Mucosa of descending colon (tissue), 3 donors: Measurements from ENCODE around the gene TNIP2. TPM values are rescaled to one million over a fixed set of nuclear protein-coding genes. Genes with fewer than 3 reads are reported as not detected.

ENCODE experiments used
- ATAC-seq: fragments of 200-7000 bp; cut with Tn5 transposase; one replicate; pipeline ENCODE4 v1.9.1; 2020; ENCODE audit warnings: mild to moderate bottlenecking, moderate library complexity
- DNase-seq, 3 donors: peaks; one replicate each; pipeline ENCODE4 v3.0.0-alpha.2; 2020
- H3K36me3 ChIP-seq: fragments of 200-600 bp; one replicate; pipeline ENCODE4 v1.8.0; 2021; ENCODE audit warnings: low read depth, mild to moderate bottlenecking
- H3K4me1 ChIP-seq: fragments of 200-600 bp; one replicate; pipeline ENCODE4 v1.8.0; 2021; ENCODE audit warnings: low read depth, mild to moderate bottlenecking
- H3K4me3 ChIP-seq: fragments of 200-600 bp; one replicate; pipeline ENCODE4 v1.8.0; 2021; ENCODE audit warnings: mild to moderate bottlenecking
- H3K9me3 ChIP-seq: fragments of 200-600 bp; one replicate; pipeline ENCODE4 v1.8.0; 2021; ENCODE audit warnings: mild to moderate bottlenecking
- CTCF ChIP-seq: fragments of 200-600 bp; IDR thresholded peaks from one replicate; pipeline ENCODE4 v1.8.0; 2022; ENCODE audit warnings: antibody characterized with exemption, mild to moderate bottlenecking
- intact Hi-C, 2 donors: fragments of 100-400 bp; cut with DNase I in 1 of 2; cut with micrococcal nuclease in 1 of 2; formaldehyde crosslinking; loops; one replicate each; pipeline versions ENCODE4 v1.11.0 to v1.11.1; 2022; cut with DNase I, micrococcal nuclease
- total RNA-seq, 3 donors: library from RNA; stranded (reverse); fragmentation: NEBNext Ultra II Directional in 2 of 3; extraction: Animal tissue kit (Norgen Biotek cat#: 25700) in 2 of 3; gene quantifications; one replicate each; pipeline versions ENCODE4 v1.2.1 to v1.2.4, GENCODE V29; 2021 to 2023
- donor health status: DM: no; HTN: no; CAD: no; lungs with moderate emphysema.
- donor health status: DM: no; HTN: no; CAD: no.
- donor health status: DM: no; HTN: yes; CAD: no.

The TNIP2 gene
- total RNA-seq, 3 donors from 2014 or later, result 50.3 to 51.5 (median 51.2) TPM

- no peak for TF ChIP-seq CTCF
- H3K9me3 ChIP-seq, result no peaks in the 10 kb centered on the region
- H3K36me3 ChIP-seq, result no peaks in the 10 kb centered on the region
- H3K4me1 ChIP-seq, result no peaks in the 10 kb centered on the region
- no peak for DNase-seq
- no peak for ATAC-seq
- intact Hi-C loops, result no loop called here
- no peak overlapping the region for H3K4me3 ChIP-seq
These were observed 32.4 kb downstream of the TNIP2 start for GRCh38 chr4:2723751-2724150.

- DNase-seq, result no peak
- no peaks in the 10 kb centered on the region for H3K9me3 ChIP-seq
- intact Hi-C loops, result no loop called here
- ATAC-seq, result no peak
- H3K36me3 ChIP-seq, result no peaks in the 10 kb centered on the region
- H3K4me3 ChIP-seq, result no peak overlapping the region
- TF ChIP-seq CTCF, result no peak
- H3K4me1 ChIP-seq, result no peaks in the 10 kb centered on the region
These were observed 34.1 kb downstream of the TNIP2 start for GRCh38 chr4:2722033-2722432.

GRCh38 chr4:2721586-2721985 lies 34.5 kb downstream of the TNIP2 start:
- ATAC-seq, result no peak
- intact Hi-C loops, result no loop called here
- no peak for TF ChIP-seq CTCF
- no peaks in the 10 kb centered on the region for H3K9me3 ChIP-seq
- no peaks in the 10 kb centered on the region for H3K4me1 ChIP-seq
- H3K36me3 ChIP-seq, result peaks cover 2% of the 10 kb centered on the region
- no peak for DNase-seq
- no peak overlapping the region for H3K4me3 ChIP-seq

GRCh38 chr4:2716236-2716635 lies 39.9 kb downstream of the TNIP2 start:
- Histone ChIP-seq H3K4me3 (no peak overlapping the region), H3K4me1 (no peaks in the 10 kb centered on the region), H3K9me3 (no peaks in the 10 kb centered on the region), H3K36me3 (peaks cover 4% of the 10 kb centered on the region)
- DNase-seq (no peak), ATAC-seq (no peak)
- intact Hi-C loops, result no loop called here
- no peak for TF ChIP-seq CTCF

- H3K36me3 ChIP-seq, result peaks cover 4% of the 10 kb centered on the region
- H3K9me3 ChIP-seq, result no peaks in the 10 kb centered on the region
- ATAC-seq, result no peak
- DNase-seq, result no peak
- intact Hi-C loops, result no loop called here
- no peak for TF ChIP-seq CTCF
- no peaks in the 10 kb centered on the region for H3K4me1 ChIP-seq
- no peak overlapping the region for H3K4me3 ChIP-seq
These were observed 40.7 kb downstream of the TNIP2 start for GRCh38 chr4:2715426-2715825.

GRCh38 chr4:2714918-2715317 lies 41.2 kb downstream of the TNIP2 start:
- TF ChIP-seq CTCF, result no peak
- ATAC-seq (no peak), DNase-seq (no peak)
- Histone ChIP-seq H3K9me3 (no peaks in the 10 kb centered on the region), H3K4me1 (no peaks in the 10 kb centered on the region), H3K4me3 (no peak overlapping the region), H3K36me3 (peaks cover 4% of the 10 kb centered on the region)
- intact Hi-C loops, result no loop called here
